ENCODE measurements around the gene TMEM94. TPM values are rescaled to one million over a fixed set of nuclear protein-coding genes. Genes with fewer than 3 reads are reported as not detected.

Gene TMEM94
- total RNA-seq, 4 donors from 2014 or later = 19.3 to 56.5 (median 28.3) TPM

GRCh38 chr17:75412455-75413317 lies 43.7 kb upstream of the TMEM94 start:
- Histone ChIP-seq H3K4me1 (peaks cover 0 to 9% (median 0%) of the 10 kb centered on the region in 3 donors), H3K27ac (peak overlapping the region in 1 of 4 donors; percentile 30), H3K4me3 (peak overlapping the region in 3 of 4 donors; percentile 2 to 54 (median 15)), H3K36me3 (no peaks in the 10 kb centered on the region), H3K27me3 (no peaks in the 10 kb centered on the region), H3K9me3 (no peaks in the 10 kb centered on the region)
- TF ChIP-seq CTCF (IDR thresholded peaks at IDR 0.05) (peak; percentile 50 to 91 (median 80)), POLR2A (IDR thresholded peaks at IDR 0.05) (no peak)
- 0 to 1% methylated on average over 8 of the region's 8 CpGs for WGBS, 2 donors
- intact Hi-C loops (cut with DNase I) = loop anchor here (5.0 kb wide), 1 partner anchor 90 kb away; no protein-coding TSS in a partner anchor
- no peak for DNase-seq

GRCh38 chr17:75414488-75414887 lies 41.9 kb upstream of the TMEM94 start:
- Histone ChIP-seq H3K4me3 (no peak overlapping the region), H3K36me3 (no peaks in the 10 kb centered on the region), H3K27me3 (no peaks in the 10 kb centered on the region), H3K27ac (no peak overlapping the region), H3K9me3 (no peaks in the 10 kb centered on the region), H3K4me1 (peaks cover 0 to 9% (median 0%) of the 10 kb centered on the region in 3 donors)
- no peak for DNase-seq
- 74 to 83% methylated on average over 1 of the region's 1 CpG for WGBS, 2 donors
- no peak for TF ChIP-seq CTCF (IDR thresholded peaks at IDR 0.05)
- no peak for TF ChIP-seq POLR2A (IDR thresholded peaks at IDR 0.05)
- intact Hi-C loops (cut with DNase I) = loop anchor here (5.0 kb wide), 1 partner anchor 92 kb away; no protein-coding TSS in a partner anchor

GRCh38 chr17:75416006-75416405 lies 40.4 kb upstream of the TMEM94 start:
- H3K4me3 ChIP-seq = no peak overlapping the region
- peaks cover 0 to 9% (median 0%) of the 10 kb centered on the region in 3 donors for H3K4me1 ChIP-seq
- TF ChIP-seq POLR2A (IDR thresholded peaks at IDR 0.05) (no peak), CTCF (IDR thresholded peaks at IDR 0.05) (no peak)
- no peak overlapping the region for H3K27ac ChIP-seq
- DNase-seq = no peak
- no peaks in the 10 kb centered on the region for H3K27me3 ChIP-seq
- intact Hi-C loops (cut with DNase I) = no loop called here
- H3K36me3 ChIP-seq = no peaks in the 10 kb centered on the region
- no peaks in the 10 kb centered on the region for H3K9me3 ChIP-seq
- 86 to 90% methylated on average over 9 of the region's 9 CpGs for WGBS, 2 donors

- 65 to 67% methylated on average over 9 of the region's 9 CpGs for WGBS, 2 donors
- intact Hi-C loops (cut with DNase I) = no loop called here
- TF ChIP-seq POLR2A (IDR thresholded peaks at IDR 0.05) (no peak), CTCF (IDR thresholded peaks at IDR 0.05) (no peak)
- peaks cover 0 to 9% (median 0%) of the 10 kb centered on the region in 3 donors for H3K4me1 ChIP-seq
- no peak for DNase-seq
- no peaks in the 10 kb centered on the region for H3K9me3 ChIP-seq
- no peaks in the 10 kb centered on the region for H3K27me3 ChIP-seq
- H3K36me3 ChIP-seq = no peaks in the 10 kb centered on the region
- H3K27ac ChIP-seq = no peak overlapping the region
- no peak overlapping the region for H3K4me3 ChIP-seq
Observed at GRCh38 chr17:75417054-75417580, 39.3 kb upstream of the TMEM94 start.

GRCh38 chr17:75418531-75418930 lies 37.9 kb upstream of the TMEM94 start:
- 70 to 76% methylated on average over 5 of the region's 5 CpGs for WGBS, 2 donors
- H3K4me3 ChIP-seq = no peak overlapping the region

More at GRCh38 chr17:75418531-75418930, 37.9 kb upstream of the TMEM94 start:
- Histone ChIP-seq H3K27ac (no peak overlapping the region), H3K27me3 (no peaks in the 10 kb centered on the region), H3K36me3 (no peaks in the 10 kb centered on the region), H3K4me1 (no peaks in the 10 kb centered on the region), H3K9me3 (no peaks in the 10 kb centered on the region)
- no peak for DNase-seq
- TF ChIP-seq CTCF (IDR thresholded peaks at IDR 0.05) = no peak
- TF ChIP-seq POLR2A (IDR thresholded peaks at IDR 0.05) = no peak
- intact Hi-C loops (cut with DNase I) = no loop called here
